ENCODE data around the gene PUM1. TPM values are rescaled to one million over a fixed set of nuclear protein-coding genes. Genes with fewer than 3 reads are reported as not detected.

The PUM1 gene
- total and polyA plus RNA-seq, 2 donors (not counting 3 experiments of a cell fraction or from before 2014, with no cell fraction given) = 94.7 to 124 TPM

DNA sequence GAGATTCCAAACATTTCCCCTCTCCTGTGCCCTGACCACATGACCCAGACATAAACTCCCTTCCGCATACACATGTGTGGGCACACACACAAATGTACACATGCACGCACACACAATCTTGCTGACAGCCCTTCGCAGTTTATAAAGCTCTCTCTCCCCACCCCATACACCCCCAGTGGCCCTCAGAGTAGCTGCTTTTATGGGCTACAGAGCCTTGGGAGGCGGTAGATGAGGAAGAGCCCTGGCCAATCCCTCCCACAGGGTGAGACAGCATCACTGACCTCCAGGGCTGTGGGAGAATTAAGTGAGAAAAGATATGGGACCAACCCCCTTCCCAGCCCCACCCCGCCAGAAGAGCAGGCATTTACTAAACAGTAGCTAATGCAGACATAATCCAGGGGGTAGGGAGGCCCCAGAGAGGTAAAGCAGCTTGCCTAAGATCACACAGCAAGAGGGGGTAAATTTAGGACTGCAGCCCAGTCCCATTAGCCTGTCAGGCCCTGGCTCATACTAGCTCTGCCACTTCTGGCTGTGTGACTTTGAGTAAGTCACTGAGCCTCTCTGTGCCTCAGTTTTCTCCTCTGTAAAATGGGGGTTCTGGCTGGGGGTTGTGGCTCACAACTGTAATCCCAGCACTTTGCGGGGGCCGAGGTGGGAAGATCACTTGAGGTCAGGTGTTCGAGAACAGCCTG lies 162.0 kb downstream of the PUM1 start:
- no peaks in the 10 kb centered on the region for H3K79me2 ChIP-seq (ENCODE audit: control insufficient read depth, insufficient read depth, low read length)
- H3K9ac ChIP-seq (replicated peaks; ENCODE audit: extremely low read depth, insufficient read depth, low read length) = no peak overlapping the region
- H3K4me3 ChIP-seq (replicated peaks in 1 of 3; ENCODE audit: insufficient read depth in 1 of 3, low read depth in 1 of 3, low read length in 3 of 3) = no peak overlapping the region
- BruUV-seq (replicated peaks) = no TSS peak
- H4K20me1 ChIP-seq (replicated peaks; ENCODE audit: control insufficient read depth, extremely low read depth, insufficient read depth, low read length) = no peaks in the 10 kb centered on the region
- FAIRE-seq = no peak
- ChIA-PET POLR2A (no interaction called here), CTCF (interaction anchor here (0.9 to 5.2 kb wide), 3 partner anchors 71 to 101 kb away, joined by 3 to 52 read pairs (median 3); no protein-coding TSS in a partner anchor)
- dilution Hi-C loops (cut with MboI; ENCODE audit: extremely low pct_ligation_motif_present, low sequenced_read_pairs) (loop anchor here (25.0 kb wide), 1 partner anchor 91 kb away; no protein-coding TSS in a partner anchor), intact Hi-C loops (cut with micrococcal nuclease) (no loop called here)
- TF ChIP-seq MYC (IDR thresholded peaks at IDR 0.05; ENCODE audit: low read depth, low read length) = no peak
- TF ChIP-seq GATA2 (IDR thresholded peaks at IDR 0.05; ENCODE audit: insufficient read depth, insufficient read length, low read depth, low read length) = no peak
- TF ChIP-seq FOS (IDR thresholded peaks at IDR 0.05; ENCODE audit: borderline replicate concordance, insufficient read depth, low read length) = no peak
- TF ChIP-seq EZH2 (IDR thresholded peaks at IDR 0.05; ENCODE audit: borderline replicate concordance, low read depth, low read length, severe bottlenecking) = no peak
- no peak for TF ChIP-seq POLR2AphosphoS5 (IDR thresholded peaks at IDR 0.05; ENCODE audit: insufficient read depth, low read depth, low read length)
- TF ChIP-seq JUN (IDR thresholded peaks at IDR 0.05; ENCODE audit: borderline replicate concordance, insufficient read depth, insufficient read length, low read depth) = no peak
- TF ChIP-seq, protein P1, sequence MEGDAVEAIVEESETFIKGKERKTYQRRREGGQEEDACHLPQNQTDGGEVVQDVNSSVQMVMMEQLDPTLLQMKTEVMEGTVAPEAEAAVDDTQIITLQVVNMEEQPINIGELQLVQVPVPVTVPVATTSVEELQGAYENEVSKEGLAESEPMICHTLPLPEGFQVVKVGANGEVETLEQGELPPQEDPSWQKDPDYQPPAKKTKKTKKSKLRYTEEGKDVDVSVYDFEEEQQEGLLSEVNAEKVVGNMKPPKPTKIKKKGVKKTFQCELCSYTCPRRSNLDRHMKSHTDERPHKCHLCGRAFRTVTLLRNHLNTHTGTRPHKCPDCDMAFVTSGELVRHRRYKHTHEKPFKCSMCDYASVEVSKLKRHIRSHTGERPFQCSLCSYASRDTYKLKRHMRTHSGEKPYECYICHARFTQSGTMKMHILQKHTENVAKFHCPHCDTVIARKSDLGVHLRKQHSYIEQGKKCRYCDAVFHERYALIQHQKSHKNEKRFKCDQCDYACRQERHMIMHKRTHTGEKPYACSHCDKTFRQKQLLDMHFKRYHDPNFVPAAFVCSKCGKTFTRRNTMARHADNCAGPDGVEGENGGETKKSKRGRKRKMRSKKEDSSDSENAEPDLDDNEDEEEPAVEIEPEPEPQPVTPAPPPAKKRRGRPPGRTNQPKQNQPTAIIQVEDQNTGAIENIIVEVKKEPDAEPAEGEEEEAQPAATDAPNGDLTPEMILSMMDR (IDR thresholded peaks at IDR 0.05; ENCODE audit: extremely low read depth in 1 of 2, insufficient read depth in 1 of 2, low read depth in 1 of 2, low read length in 2 of 2) = no peak
- TF ChIP-seq POLR2A (IDR thresholded peaks at IDR 0.05; ENCODE audit: low read depth, low read length) = no peak
- TF ChIP-seq, protein P2, sequence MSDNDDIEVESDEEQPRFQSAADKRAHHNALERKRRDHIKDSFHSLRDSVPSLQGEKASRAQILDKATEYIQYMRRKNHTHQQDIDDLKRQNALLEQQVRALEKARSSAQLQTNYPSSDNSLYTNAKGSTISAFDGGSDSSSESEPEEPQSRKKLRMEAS (IDR thresholded peaks at IDR 0.05; ENCODE audit: insufficient read depth, insufficient read length) = no peak
- H3K27me3 ChIP-seq (ENCODE audit: control insufficient read depth in 2 of 2, insufficient read depth in 2 of 2, low read length in 2 of 2) = no peaks in the 10 kb centered on the region
- H3K27ac ChIP-seq (ENCODE audit: insufficient read depth, low read depth, low read length) = no peak overlapping the region
- no peak overlapping the region for H3K4me2 ChIP-seq (ENCODE audit: insufficient read depth, low read length)
- no peak for DNase-seq (ENCODE audit: low read depth, low spot score)
- H3K9me3 ChIP-seq (replicated peaks; ENCODE audit: control insufficient read depth, insufficient read depth, low read length) = no peaks in the 10 kb centered on the region
- no peak overlapping the region for H2AFZ ChIP-seq (ENCODE audit: low read depth, low read length)
- H3K4me1 ChIP-seq (ENCODE audit: control insufficient read depth, extremely low read depth, insufficient read depth, low read length) = peaks cover 10% of the 10 kb centered on the region
- no peaks in the 10 kb centered on the region for H3K9me1 ChIP-seq (replicated peaks; ENCODE audit: control insufficient read depth, extremely low read depth, insufficient read depth, low read length)
- H3K36me3 ChIP-seq (ENCODE audit: control insufficient read depth in 2 of 2, extremely low read depth in 1 of 2, insufficient read depth in 2 of 2, low read length in 2 of 2) = no peaks in the 10 kb centered on the region
